ENCODE data around the gene INPP5A.

INPP5A gene

GRCh38 chr10:132708441-132708840 is 170.9 kb downstream of the INPP5A start:
- no peak for DNase-seq (ENCODE audit: low read depth)

GRCh38 chr10:132708936-132709335 is 171.3 kb downstream of the INPP5A start:
- DNase-seq (ENCODE audit: low read depth), result no peak

GRCh38 chr10:132709471-132709951 is 171.9 kb downstream of the INPP5A start:
- no peak for DNase-seq (ENCODE audit: low read depth)

- no peak for DNase-seq (ENCODE audit: low read depth)
Observed at GRCh38 chr10:132710036-132710686, 172.6 kb downstream of the INPP5A start.

GRCh38 chr10:132710746-132711612 is 173.4 kb downstream of the INPP5A start:
- DNase-seq (ENCODE audit: low read depth), result no peak

- DNase-seq (ENCODE audit: low read depth), result no peak
Observed at GRCh38 chr10:132711613-132712121, 174.1 kb downstream of the INPP5A start.

- DNase-seq (ENCODE audit: low read depth), result no peak
Observed at GRCh38 chr10:132712291-132712690, 174.7 kb downstream of the INPP5A start.

GRCh38 chr10:132712743-132713142 is 175.2 kb downstream of the INPP5A start:
- no peak for DNase-seq (ENCODE audit: low read depth)

- DNase-seq (ENCODE audit: low read depth), result no peak
Observed at GRCh38 chr10:132713421-132714095, 176.0 kb downstream of the INPP5A start.

- no peak for DNase-seq (ENCODE audit: low read depth)
Observed at GRCh38 chr10:132714096-132714985, 176.8 kb downstream of the INPP5A start.

- DNase-seq (ENCODE audit: low read depth), result no peak
Observed at GRCh38 chr10:132714986-132715775, 177.6 kb downstream of the INPP5A start.

- DNase-seq (ENCODE audit: low read depth), result no peak
Observed at GRCh38 chr10:132715776-132716680, 178.4 kb downstream of the INPP5A start.

- DNase-seq (ENCODE audit: low read depth), result no peak
Observed at GRCh38 chr10:132716691-132717490, 179.3 kb downstream of the INPP5A start.

- DNase-seq (ENCODE audit: low read depth), result no peak
Observed at GRCh38 chr10:132721725-132722124, 184.1 kb downstream of the INPP5A start.

- no peak for DNase-seq (ENCODE audit: low read depth)
Observed at GRCh38 chr10:132722394-132723329, 185.1 kb downstream of the INPP5A start.

GRCh38 chr10:132723330-132723970 is 185.9 kb downstream of the INPP5A start:
- DNase-seq (ENCODE audit: low read depth), result no peak

GRCh38 chr10:132724446-132724845 is 186.9 kb downstream of the INPP5A start:
- no peak for DNase-seq (ENCODE audit: low read depth)

All from stimulated activated CD8-positive, alpha-beta memory T cell treated with anti-CD3 and anti-CD28 coated beads, Interleukin-15, amount 100 ng/mL, for 24 hours (primary cell).